ENCODE measurements around the gene AIPL1.

DNA sequence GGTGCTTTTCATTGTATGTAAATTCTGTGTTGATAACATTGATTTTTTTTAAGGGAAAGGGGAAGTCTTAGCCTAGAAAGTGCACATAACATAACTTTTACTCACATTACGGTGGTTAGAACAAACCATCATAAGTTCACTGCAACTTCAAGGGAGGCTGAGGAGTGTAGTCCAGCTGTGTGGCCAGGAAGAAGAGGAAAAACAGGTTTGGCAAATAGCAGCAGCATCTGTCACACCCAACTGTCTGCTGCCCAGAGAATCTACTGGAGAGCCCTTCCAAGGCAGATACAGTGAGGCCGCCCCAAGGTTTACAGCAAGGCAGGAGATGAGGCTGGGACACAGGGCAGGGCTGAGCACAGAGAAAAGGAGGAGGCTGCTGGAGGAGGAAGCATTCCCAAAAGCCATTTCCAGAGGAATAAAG is 60.6 kb downstream of the AIPL1 start:
- TF ChIP-seq, protein P1, sequence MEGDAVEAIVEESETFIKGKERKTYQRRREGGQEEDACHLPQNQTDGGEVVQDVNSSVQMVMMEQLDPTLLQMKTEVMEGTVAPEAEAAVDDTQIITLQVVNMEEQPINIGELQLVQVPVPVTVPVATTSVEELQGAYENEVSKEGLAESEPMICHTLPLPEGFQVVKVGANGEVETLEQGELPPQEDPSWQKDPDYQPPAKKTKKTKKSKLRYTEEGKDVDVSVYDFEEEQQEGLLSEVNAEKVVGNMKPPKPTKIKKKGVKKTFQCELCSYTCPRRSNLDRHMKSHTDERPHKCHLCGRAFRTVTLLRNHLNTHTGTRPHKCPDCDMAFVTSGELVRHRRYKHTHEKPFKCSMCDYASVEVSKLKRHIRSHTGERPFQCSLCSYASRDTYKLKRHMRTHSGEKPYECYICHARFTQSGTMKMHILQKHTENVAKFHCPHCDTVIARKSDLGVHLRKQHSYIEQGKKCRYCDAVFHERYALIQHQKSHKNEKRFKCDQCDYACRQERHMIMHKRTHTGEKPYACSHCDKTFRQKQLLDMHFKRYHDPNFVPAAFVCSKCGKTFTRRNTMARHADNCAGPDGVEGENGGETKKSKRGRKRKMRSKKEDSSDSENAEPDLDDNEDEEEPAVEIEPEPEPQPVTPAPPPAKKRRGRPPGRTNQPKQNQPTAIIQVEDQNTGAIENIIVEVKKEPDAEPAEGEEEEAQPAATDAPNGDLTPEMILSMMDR (IDR thresholded peaks at IDR 0.05) = no peak
- no peak for TF ChIP-seq POLR2A (IDR thresholded peaks at IDR 0.05)

Data from lower leg skin (tissue), 3 donors.